Osteoblast (primary cell): ENCODE data around the gene ARHGAP4. TPM values are rescaled to one million over a fixed set of nuclear protein-coding genes. Genes with fewer than 3 reads are reported as not detected.

Experiments
- DNase-seq: peaks from one replicate; pipeline ENCODE4 v3.0.0; 2011; ENCODE audit warnings: low spot score, mixed read lengths; ENCODE audit not compliant: insufficient read length; ENCODE audit errors: missing footprints
- H2AFZ ChIP-seq: 2 replicates; pipeline ENCODE4 v1.6.0; 2011; ENCODE audit warnings: mild to moderate bottlenecking, low read length
- H3K27ac ChIP-seq: 2 replicates; pipeline ENCODE4 v1.5.1; 2011; ENCODE audit warnings: mild to moderate bottlenecking, low read depth, low read length, moderate library complexity
- H3K27me3 ChIP-seq: 2 replicates; pipeline ENCODE4 v1.6.0; 2012; ENCODE audit warnings: mild to moderate bottlenecking, control low read depth, inconsistent platforms, low read length, moderate library complexity; ENCODE audit not compliant: insufficient read depth
- H3K36me3 ChIP-seq: 2 replicates; pipeline ENCODE4 v1.5.1; 2011; ENCODE audit warnings: mild to moderate bottlenecking, low read length, control low read depth, moderate library complexity; ENCODE audit not compliant: insufficient read depth
- H3K4me1 ChIP-seq: 2 replicates; pipeline ENCODE4 v1.5.1; 2011; ENCODE audit warnings: mild to moderate bottlenecking, low read length, control low read depth, moderate library complexity; ENCODE audit not compliant: insufficient read depth
- H3K4me2 ChIP-seq: 2 replicates; pipeline ENCODE4 v1.6.0; 2011; ENCODE audit warnings: mild to moderate bottlenecking, low read length; ENCODE audit not compliant: insufficient read depth
- H3K4me3 ChIP-seq: fragments of 200-600 bp; sonication (generic); 3 replicates; pipeline ENCODE4 v1.5.1; 2012; ENCODE audit warnings: mild to moderate bottlenecking, low read length, inconsistent platforms; ENCODE audit not compliant: insufficient read depth
- H3K79me2 ChIP-seq: 2 replicates; pipeline ENCODE4 v1.6.0; 2012; ENCODE audit warnings: mild to moderate bottlenecking, low read length, control low read depth, inconsistent platforms; ENCODE audit not compliant: insufficient read depth
- H3K9me3 ChIP-seq: 2 replicates; pipeline ENCODE4 v1.5.1; 2011; ENCODE audit warnings: low read depth, low read length, control low read depth
- H4K20me1 ChIP-seq: 2 replicates; pipeline ENCODE4 v1.6.0; 2012; ENCODE audit warnings: mild to moderate bottlenecking, low read length, control low read depth; ENCODE audit not compliant: insufficient read depth
- CTCF ChIP-seq: IDR thresholded peaks from 2 replicates; pipeline ENCODE4 v1.5.1; 2011; ENCODE audit warnings: mild to moderate bottlenecking, low read depth, low read length, moderate library complexity; ENCODE audit errors: extremely low read depth
- total RNA-seq: library from RNA; depleted of rRNA; stranded (reverse); fragments of >200 nt; gene quantifications from 2 replicates; pipeline ENCODE4 v1.2.3, GENCODE V29; 2012

ARHGAP4 gene
- total RNA-seq, 1 donor: 1.4 TPM

- Histone ChIP-seq H3K9me3 (no peaks in the 10 kb centered on the region), H4K20me1 (no peaks in the 10 kb centered on the region), H3K4me3 (no peak overlapping the region), H2AFZ (no peak overlapping the region), H3K36me3 (no peaks in the 10 kb centered on the region), H3K27me3 (peaks cover 60% of the 10 kb centered on the region), H3K4me1 (no peaks in the 10 kb centered on the region), H3K79me2 (no peaks in the 10 kb centered on the region), H3K4me2 (no peak overlapping the region), H3K27ac (no peak overlapping the region)
- TF ChIP-seq CTCF: no peak
- DNase-seq: no peak
Measured at GRCh38 chrX:153887385-153887784, 38.7 kb downstream of the ARHGAP4 start.

- no peak overlapping the region for H3K4me3 ChIP-seq
- no peaks in the 10 kb centered on the region for H3K9me3 ChIP-seq
- no peak for DNase-seq
- H3K4me1 ChIP-seq: no peaks in the 10 kb centered on the region
- H3K36me3 ChIP-seq: no peaks in the 10 kb centered on the region
- H3K4me2 ChIP-seq: no peak overlapping the region
- peaks cover 62% of the 10 kb centered on the region for H3K27me3 ChIP-seq
- H4K20me1 ChIP-seq: no peaks in the 10 kb centered on the region
- no peak for TF ChIP-seq CTCF
- H3K79me2 ChIP-seq: no peaks in the 10 kb centered on the region
- no peak overlapping the region for H2AFZ ChIP-seq
- no peak overlapping the region for H3K27ac ChIP-seq
Measured at GRCh38 chrX:153886915-153887314, 39.1 kb downstream of the ARHGAP4 start.

GRCh38 chrX:153885968-153886903 is 39.8 kb downstream of the ARHGAP4 start, which contains the start of gene L1CAM:
Gene L1CAM, minus strand, starts transcription at chrX:153886173. Its CDS starts 10,337 bp downstream, at chrX:153875836.
- H3K9me3 ChIP-seq: no peaks in the 10 kb centered on the region
- no peak for TF ChIP-seq CTCF
- no peaks in the 10 kb centered on the region for H3K79me2 ChIP-seq
- H3K27ac ChIP-seq: no peak within 1 kb of the TSS
- H3K36me3 ChIP-seq: no peaks in the 10 kb centered on the region
- no peaks in the 10 kb centered on the region for H4K20me1 ChIP-seq
- H2AFZ ChIP-seq: no peak within 1 kb of the TSS
- no peak within 1 kb of the TSS for H3K4me3 ChIP-seq
- no peak for DNase-seq
- H3K27me3 ChIP-seq: peaks cover 64% of the 10 kb centered on the region
- no peak within 1 kb of the TSS for H3K4me2 ChIP-seq
- no peaks in the 10 kb centered on the region for H3K4me1 ChIP-seq

- no peak for TF ChIP-seq CTCF
- DNase-seq: no peak
- no peaks in the 10 kb centered on the region for H3K4me1 ChIP-seq
- H3K36me3 ChIP-seq: no peaks in the 10 kb centered on the region
- H3K27me3 ChIP-seq: peaks cover 67% of the 10 kb centered on the region
- no peak overlapping the region for H3K4me3 ChIP-seq
- H3K9me3 ChIP-seq: no peaks in the 10 kb centered on the region
- no peaks in the 10 kb centered on the region for H4K20me1 ChIP-seq
- H3K79me2 ChIP-seq: no peaks in the 10 kb centered on the region
- no peak overlapping the region for H3K27ac ChIP-seq
- H2AFZ ChIP-seq: no peak overlapping the region
- H3K4me2 ChIP-seq: no peak overlapping the region
Measured at GRCh38 chrX:153885208-153885787, 40.8 kb downstream of the ARHGAP4 start.
